HEK293 (cell line): ENCODE data around the gene SCTR.

Experiments used
- HOXA7 ChIP-seq: sonication (generic); formaldehyde crosslinking; IDR thresholded peaks from 2 replicates; pipeline ENCODE4 v1.8.1; 2022; ENCODE audit warnings: missing genetic modification reagents, borderline replicate concordance
- OSR2 ChIP-seq: fragments of 450-650 bp; formaldehyde crosslinking; IDR thresholded peaks from 2 replicates; pipeline ENCODE4 v1.5.1; 2016; ENCODE audit warnings: missing biosample characterization, missing genetic modification characterization
- PRDM1 ChIP-seq: fragments of 450-650 bp; formaldehyde crosslinking; IDR thresholded peaks from 2 replicates; pipeline ENCODE4; 2016; ENCODE audit warnings: missing biosample characterization, missing genetic modification characterization
- SETDB1 ChIP-seq: IDR thresholded peaks from one replicate; pipeline ENCODE4 v1.6.1; 2017; ENCODE audit warnings: mild to moderate bottlenecking, low read length, moderate library complexity, mixed read lengths; ENCODE audit not compliant: insufficient read length
- ZNF274 ChIP-seq, 2 experiments: fragments of 200-500 bp in 1 of 2; fragments of 450-650 bp in 1 of 2; sonication (Bioruptor generic) in 1 of 2; formaldehyde crosslinking in 1 of 2; IDR thresholded peaks; 2 replicates each; pipeline versions ENCODE4 v1.5.1 to v1.6.1; 2014 to 2016; ENCODE audit warnings: borderline replicate concordance in 1 of 2, inconsistent platforms in 1 of 2, low read length in 1 of 2, missing biosample characterization in 1 of 2, missing genetic modification characterization in 1 of 2
- ZNF777 ChIP-seq: fragments of 450-650 bp; formaldehyde crosslinking; IDR thresholded peaks from 2 replicates; pipeline ENCODE4 v1.5.1; 2017; ENCODE audit warnings: missing biosample characterization, missing genetic modification characterization, borderline replicate concordance
- ZXDB ChIP-seq: fragments of 450-650 bp; formaldehyde crosslinking; IDR thresholded peaks from 2 replicates; pipeline ENCODE4 v1.5.1; 2016; ENCODE audit warnings: missing biosample characterization, missing genetic modification characterization
- TF ChIP-seq, protein P1 (sequence below): fragments of 450-650 bp; formaldehyde crosslinking; IDR thresholded peaks from 2 replicates; pipeline ENCODE4 v1.5.1; 2016; ENCODE audit warnings: missing biosample characterization, missing genetic modification characterization
- TF ChIP-seq, protein P2 (sequence below): fragments of 450-650 bp; formaldehyde crosslinking; conservative IDR thresholded peaks from 2 replicates; pipeline ENCODE4 v1.5.1; 2016; ENCODE audit warnings: low read depth, missing biosample characterization, missing genetic modification characterization
- TF ChIP-seq, protein P3 (sequence below): fragments of 450-650 bp; formaldehyde crosslinking; IDR thresholded peaks from 2 replicates; pipeline ENCODE4 v1.5.1; 2016; ENCODE audit warnings: missing biosample characterization, missing genetic modification characterization
- TF ChIP-seq, protein P4 (sequence below): fragments of 450-650 bp; formaldehyde crosslinking; IDR thresholded peaks from 2 replicates; pipeline ENCODE4 v1.5.1; 2016; ENCODE audit warnings: missing biosample characterization, missing genetic modification characterization, low read depth
- TF ChIP-seq, protein P5 (sequence below): fragments of 450-650 bp; formaldehyde crosslinking; IDR thresholded peaks from 2 replicates; pipeline ENCODE4 v1.5.1; 2016; ENCODE audit warnings: missing biosample characterization, missing genetic modification characterization, borderline replicate concordance

DNA sequence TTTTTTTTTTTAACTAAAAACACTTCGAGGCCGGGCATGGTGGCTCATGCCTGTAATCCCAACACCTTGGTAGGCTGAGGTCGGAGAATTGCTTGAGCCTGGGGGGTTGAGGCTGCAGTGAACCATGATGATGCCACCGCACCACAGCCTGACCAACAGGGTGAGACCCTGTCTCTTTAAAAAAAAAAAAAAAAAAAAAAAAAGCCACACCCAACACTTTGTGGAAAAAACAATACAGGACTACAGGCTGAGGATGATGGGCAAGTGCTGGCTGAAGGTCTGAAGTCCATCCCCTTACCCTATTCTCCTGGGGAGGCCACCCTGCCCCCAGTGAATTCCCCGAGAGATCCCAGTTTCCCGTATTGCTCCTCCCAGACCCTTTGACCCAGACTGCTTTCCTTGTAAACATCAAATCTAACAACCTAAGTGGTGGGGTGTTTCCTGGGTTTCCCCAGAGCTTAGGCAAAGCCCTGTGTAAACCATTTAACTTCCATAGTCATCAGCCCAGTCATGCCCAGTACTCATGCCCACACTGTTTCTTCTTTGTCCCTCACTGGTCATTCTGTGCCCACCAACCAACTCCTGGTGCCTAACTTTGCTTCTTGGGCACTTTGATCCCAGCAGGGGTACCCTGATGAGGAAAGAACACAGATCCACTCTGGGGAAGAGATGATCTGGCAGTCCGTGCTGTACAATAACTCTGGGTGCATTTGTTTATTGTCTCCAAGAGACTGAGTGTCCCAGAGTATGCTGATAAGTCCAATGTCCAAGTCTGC is 98.5 kb downstream of the SCTR start:
- TF ChIP-seq, protein P1, sequence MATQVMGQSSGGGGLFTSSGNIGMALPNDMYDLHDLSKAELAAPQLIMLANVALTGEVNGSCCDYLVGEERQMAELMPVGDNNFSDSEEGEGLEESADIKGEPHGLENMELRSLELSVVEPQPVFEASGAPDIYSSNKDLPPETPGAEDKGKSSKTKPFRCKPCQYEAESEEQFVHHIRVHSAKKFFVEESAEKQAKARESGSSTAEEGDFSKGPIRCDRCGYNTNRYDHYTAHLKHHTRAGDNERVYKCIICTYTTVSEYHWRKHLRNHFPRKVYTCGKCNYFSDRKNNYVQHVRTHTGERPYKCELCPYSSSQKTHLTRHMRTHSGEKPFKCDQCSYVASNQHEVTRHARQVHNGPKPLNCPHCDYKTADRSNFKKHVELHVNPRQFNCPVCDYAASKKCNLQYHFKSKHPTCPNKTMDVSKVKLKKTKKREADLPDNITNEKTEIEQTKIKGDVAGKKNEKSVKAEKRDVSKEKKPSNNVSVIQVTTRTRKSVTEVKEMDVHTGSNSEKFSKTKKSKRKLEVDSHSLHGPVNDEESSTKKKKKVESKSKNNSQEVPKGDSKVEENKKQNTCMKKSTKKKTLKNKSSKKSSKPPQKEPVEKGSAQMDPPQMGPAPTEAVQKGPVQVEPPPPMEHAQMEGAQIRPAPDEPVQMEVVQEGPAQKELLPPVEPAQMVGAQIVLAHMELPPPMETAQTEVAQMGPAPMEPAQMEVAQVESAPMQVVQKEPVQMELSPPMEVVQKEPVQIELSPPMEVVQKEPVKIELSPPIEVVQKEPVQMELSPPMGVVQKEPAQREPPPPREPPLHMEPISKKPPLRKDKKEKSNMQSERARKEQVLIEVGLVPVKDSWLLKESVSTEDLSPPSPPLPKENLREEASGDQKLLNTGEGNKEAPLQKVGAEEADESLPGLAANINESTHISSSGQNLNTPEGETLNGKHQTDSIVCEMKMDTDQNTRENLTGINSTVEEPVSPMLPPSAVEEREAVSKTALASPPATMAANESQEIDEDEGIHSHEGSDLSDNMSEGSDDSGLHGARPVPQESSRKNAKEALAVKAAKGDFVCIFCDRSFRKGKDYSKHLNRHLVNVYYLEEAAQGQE (tag by site-specific recombination) = no peak
- TF ChIP-seq, protein P2, sequence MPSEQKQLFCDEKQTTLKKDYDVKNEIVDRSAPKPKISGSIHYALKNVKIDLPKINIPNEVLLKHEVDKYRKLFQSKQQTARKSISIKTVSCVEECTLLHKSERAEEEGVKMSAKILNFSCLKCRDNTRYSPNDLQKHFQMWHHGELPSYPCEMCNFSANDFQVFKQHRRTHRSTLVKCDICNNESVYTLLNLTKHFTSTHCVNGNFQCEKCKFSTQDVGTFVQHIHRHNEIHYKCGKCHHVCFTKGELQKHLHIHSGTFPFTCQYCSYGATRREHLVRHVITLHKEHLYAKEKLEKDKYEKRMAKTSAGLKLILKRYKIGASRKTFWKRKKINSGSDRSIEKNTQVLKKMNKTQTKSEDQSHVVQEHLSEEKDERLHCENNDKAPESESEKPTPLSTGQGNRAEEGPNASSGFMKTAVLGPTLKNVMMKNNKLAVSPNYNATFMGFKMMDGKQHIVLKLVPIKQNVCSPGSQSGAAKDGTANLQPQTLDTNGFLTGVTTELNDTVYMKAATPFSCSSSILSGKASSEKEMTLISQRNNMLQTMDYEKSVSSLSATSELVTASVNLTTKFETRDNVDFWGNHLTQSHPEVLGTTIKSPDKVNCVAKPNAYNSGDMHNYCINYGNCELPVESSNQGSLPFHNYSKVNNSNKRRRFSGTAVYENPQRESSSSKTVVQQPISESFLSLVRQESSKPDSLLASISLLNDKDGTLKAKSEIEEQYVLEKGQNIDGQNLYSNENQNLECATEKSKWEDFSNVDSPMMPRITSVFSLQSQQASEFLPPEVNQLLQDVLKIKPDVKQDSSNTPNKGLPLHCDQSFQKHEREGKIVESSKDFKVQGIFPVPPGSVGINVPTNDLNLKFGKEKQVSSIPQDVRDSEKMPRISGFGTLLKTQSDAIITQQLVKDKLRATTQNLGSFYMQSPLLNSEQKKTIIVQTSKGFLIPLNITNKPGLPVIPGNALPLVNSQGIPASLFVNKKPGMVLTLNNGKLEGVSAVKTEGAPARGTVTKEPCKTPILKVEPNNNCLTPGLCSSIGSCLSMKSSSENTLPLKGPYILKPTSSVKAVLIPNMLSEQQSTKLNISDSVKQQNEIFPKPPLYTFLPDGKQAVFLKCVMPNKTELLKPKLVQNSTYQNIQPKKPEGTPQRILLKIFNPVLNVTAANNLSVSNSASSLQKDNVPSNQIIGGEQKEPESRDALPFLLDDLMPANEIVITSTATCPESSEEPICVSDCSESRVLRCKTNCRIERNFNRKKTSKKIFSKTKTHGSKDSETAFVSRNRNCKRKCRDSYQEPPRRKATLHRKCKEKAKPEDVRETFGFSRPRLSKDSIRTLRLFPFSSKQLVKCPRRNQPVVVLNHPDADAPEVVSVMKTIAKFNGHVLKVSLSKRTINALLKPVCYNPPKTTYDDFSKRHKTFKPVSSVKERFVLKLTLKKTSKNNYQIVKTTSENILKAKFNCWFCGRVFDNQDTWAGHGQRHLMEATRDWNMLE (tag by site-specific recombination) = no peak
- no peak for TF ChIP-seq ZXDB (tag by site-specific recombination)
- no peak for TF ChIP-seq ZNF777 (tag by site-specific recombination)
- TF ChIP-seq HOXA7 (CRISPR knock-in tag) = no peak
- TF ChIP-seq, protein P3, sequence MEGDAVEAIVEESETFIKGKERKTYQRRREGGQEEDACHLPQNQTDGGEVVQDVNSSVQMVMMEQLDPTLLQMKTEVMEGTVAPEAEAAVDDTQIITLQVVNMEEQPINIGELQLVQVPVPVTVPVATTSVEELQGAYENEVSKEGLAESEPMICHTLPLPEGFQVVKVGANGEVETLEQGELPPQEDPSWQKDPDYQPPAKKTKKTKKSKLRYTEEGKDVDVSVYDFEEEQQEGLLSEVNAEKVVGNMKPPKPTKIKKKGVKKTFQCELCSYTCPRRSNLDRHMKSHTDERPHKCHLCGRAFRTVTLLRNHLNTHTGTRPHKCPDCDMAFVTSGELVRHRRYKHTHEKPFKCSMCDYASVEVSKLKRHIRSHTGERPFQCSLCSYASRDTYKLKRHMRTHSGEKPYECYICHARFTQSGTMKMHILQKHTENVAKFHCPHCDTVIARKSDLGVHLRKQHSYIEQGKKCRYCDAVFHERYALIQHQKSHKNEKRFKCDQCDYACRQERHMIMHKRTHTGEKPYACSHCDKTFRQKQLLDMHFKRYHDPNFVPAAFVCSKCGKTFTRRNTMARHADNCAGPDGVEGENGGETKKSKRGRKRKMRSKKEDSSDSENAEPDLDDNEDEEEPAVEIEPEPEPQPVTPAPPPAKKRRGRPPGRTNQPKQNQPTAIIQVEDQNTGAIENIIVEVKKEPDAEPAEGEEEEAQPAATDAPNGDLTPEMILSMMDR (tag by site-specific recombination) = no peak
- TF ChIP-seq, protein P4, sequence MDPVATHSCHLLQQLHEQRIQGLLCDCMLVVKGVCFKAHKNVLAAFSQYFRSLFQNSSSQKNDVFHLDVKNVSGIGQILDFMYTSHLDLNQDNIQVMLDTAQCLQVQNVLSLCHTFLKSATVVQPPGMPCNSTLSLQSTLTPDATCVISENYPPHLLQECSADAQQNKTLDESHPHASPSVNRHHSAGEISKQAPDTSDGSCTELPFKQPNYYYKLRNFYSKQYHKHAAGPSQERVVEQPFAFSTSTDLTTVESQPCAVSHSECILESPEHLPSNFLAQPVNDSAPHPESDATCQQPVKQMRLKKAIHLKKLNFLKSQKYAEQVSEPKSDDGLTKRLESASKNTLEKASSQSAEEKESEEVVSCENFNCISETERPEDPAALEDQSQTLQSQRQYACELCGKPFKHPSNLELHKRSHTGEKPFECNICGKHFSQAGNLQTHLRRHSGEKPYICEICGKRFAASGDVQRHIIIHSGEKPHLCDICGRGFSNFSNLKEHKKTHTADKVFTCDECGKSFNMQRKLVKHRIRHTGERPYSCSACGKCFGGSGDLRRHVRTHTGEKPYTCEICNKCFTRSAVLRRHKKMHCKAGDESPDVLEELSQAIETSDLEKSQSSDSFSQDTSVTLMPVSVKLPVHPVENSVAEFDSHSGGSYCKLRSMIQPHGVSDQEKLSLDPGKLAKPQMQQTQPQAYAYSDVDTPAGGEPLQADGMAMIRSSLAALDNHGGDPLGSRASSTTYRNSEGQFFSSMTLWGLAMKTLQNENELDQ (tag by site-specific recombination) = no peak
- TF ChIP-seq ZNF274 (IDR thresholded peaks at IDR 0.05; ENCODE audit: low read length) = no peak
- no peak for TF ChIP-seq ZNF274 (tag by site-specific recombination; IDR thresholded peaks at IDR 0.05; ENCODE audit: borderline replicate concordance)
- TF ChIP-seq, protein P5, sequence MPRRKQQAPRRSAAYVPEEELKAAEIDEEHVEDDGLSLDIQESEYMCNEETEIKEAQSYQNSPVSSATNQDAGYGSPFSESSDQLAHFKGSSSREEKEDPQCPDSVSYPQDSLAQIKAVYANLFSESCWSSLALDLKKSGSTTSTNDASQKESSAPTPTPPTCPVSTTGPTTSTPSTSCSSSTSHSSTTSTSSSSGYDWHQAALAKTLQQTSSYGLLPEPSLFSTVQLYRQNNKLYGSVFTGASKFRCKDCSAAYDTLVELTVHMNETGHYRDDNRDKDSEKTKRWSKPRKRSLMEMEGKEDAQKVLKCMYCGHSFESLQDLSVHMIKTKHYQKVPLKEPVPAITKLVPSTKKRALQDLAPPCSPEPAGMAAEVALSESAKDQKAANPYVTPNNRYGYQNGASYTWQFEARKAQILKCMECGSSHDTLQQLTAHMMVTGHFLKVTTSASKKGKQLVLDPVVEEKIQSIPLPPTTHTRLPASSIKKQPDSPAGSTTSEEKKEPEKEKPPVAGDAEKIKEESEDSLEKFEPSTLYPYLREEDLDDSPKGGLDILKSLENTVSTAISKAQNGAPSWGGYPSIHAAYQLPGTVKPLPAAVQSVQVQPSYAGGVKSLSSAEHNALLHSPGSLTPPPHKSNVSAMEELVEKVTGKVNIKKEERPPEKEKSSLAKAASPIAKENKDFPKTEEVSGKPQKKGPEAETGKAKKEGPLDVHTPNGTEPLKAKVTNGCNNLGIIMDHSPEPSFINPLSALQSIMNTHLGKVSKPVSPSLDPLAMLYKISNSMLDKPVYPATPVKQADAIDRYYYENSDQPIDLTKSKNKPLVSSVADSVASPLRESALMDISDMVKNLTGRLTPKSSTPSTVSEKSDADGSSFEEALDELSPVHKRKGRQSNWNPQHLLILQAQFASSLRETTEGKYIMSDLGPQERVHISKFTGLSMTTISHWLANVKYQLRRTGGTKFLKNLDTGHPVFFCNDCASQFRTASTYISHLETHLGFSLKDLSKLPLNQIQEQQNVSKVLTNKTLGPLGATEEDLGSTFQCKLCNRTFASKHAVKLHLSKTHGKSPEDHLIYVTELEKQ = no peak
- no peak for TF ChIP-seq SETDB1
- no peak for TF ChIP-seq PRDM1 (tag by site-specific recombination)
- TF ChIP-seq OSR2 (tag by site-specific recombination) = no peak
